Activated naive CD4-positive, alpha-beta T cell treated with anti-CD3 and anti-CD28 coated beads, Interleukin-2, amount 50 U/mL, for 72 hours (primary cell): ENCODE measurements around the gene MAL. TPM values are rescaled to one million over a fixed set of nuclear protein-coding genes. Genes with fewer than 3 reads are reported as not detected.

Experiments
- ATAC-seq, 2 donors: fragments of 150-1000 bp; cut with Tn5 transposase; 2 replicates each; pipeline ENCODE4 v1.10.0; 2021; ENCODE audit warnings: mild to moderate bottlenecking in 2 of 2, moderate library complexity in 2 of 2
- DNase-seq, 2 donors: peaks; one replicate each; pipeline ENCODE4 v3.0.0; 2021 to 2022; ENCODE audit warnings: low spot score in 2 of 2
- H3K27ac Mint-ChIP-seq, 2 donors: one replicate each; pipeline ENCODE4 v1.8.0; 2022; ENCODE audit warnings: mild to moderate bottlenecking in 2 of 2, mixed read lengths in 2 of 2
- H3K36me3 Mint-ChIP-seq, 2 donors: one replicate each; pipeline ENCODE4 v1.8.0; 2022; ENCODE audit warnings: mixed read lengths in 2 of 2
- H3K9me3 Mint-ChIP-seq, 2 donors: one replicate each; pipeline ENCODE4 v1.8.0; 2022; ENCODE audit warnings: mixed read lengths in 2 of 2
- total RNA-seq, 2 donors: library from RNA; stranded (reverse); gene quantifications; one replicate each; pipeline ENCODE4 v1.2.3, GENCODE V29; 2022

MAL gene
- total RNA-seq, 2 donors from 2014 or later = 26.3 to 62.8 TPM

- H3K27ac Mint-ChIP-seq = no peak overlapping the region
- no peak for ATAC-seq
- no peaks in the 10 kb centered on the region for H3K9me3 Mint-ChIP-seq
- peaks cover 6 to 7% of the 10 kb centered on the region in 2 donors for H3K36me3 Mint-ChIP-seq
- no peak for DNase-seq
Measured at GRCh38 chr2:95021847-95022246, 3.7 kb upstream of the MAL start.

GRCh38 chr2:95022309-95023221 is 2.9 kb upstream of the MAL start:
- ATAC-seq = peak; percentile 63 to 69
- peak; percentile 84 to 92 for DNase-seq
- Mint-ChIP-seq H3K27ac (no peak overlapping the region), H3K36me3 (peaks cover 6 to 7% of the 10 kb centered on the region in 2 donors), H3K9me3 (no peaks in the 10 kb centered on the region)

GRCh38 chr2:95023222-95023597 is 2.3 kb upstream of the MAL start:
- DNase-seq = peak in 1 of 2 donors; percentile 51
- ATAC-seq = peak; percentile 38 to 59
- H3K9me3 Mint-ChIP-seq = no peaks in the 10 kb centered on the region
- peaks cover 6 to 7% of the 10 kb centered on the region in 2 donors for H3K36me3 Mint-ChIP-seq
- H3K27ac Mint-ChIP-seq = no peak overlapping the region

- no peak for ATAC-seq
- Mint-ChIP-seq H3K27ac (no peak overlapping the region), H3K9me3 (no peaks in the 10 kb centered on the region), H3K36me3 (peaks cover 6 to 7% of the 10 kb centered on the region in 2 donors)
- no peak for DNase-seq
Measured at GRCh38 chr2:95024371-95024770, 1.1 kb upstream of the MAL start.

- DNase-seq = no peak
- H3K9me3 Mint-ChIP-seq = no peaks in the 10 kb centered on the region
- no peak overlapping the region for H3K27ac Mint-ChIP-seq
- H3K36me3 Mint-ChIP-seq = peaks cover 6 to 7% of the 10 kb centered on the region in 2 donors
- no peak for ATAC-seq
Measured at GRCh38 chr2:95024960-95025405, 525 bp upstream of the MAL start.

GRCh38 chr2:95026471-95027368 is 1.2 kb downstream of the MAL start:
- peak in 1 of 2 donors; percentile 15 for ATAC-seq
- DNase-seq = peak in 1 of 2 donors; percentile 60
- H3K36me3 Mint-ChIP-seq = peaks cover 6 to 7% of the 10 kb centered on the region in 2 donors
- H3K27ac Mint-ChIP-seq = peak overlapping the region; percentile 72 to 92
- H3K9me3 Mint-ChIP-seq = no peaks in the 10 kb centered on the region

- DNase-seq = no peak
- ATAC-seq = no peak
- Mint-ChIP-seq H3K27ac (peak overlapping the region in 1 of 2 donors; percentile 92), H3K9me3 (no peaks in the 10 kb centered on the region), H3K36me3 (peaks cover 6 to 7% of the 10 kb centered on the region in 2 donors)
Measured at GRCh38 chr2:95027369-95027720, 1.8 kb downstream of the MAL start.

- Mint-ChIP-seq H3K9me3 (no peaks in the 10 kb centered on the region), H3K36me3 (peaks cover 6 to 7% of the 10 kb centered on the region in 2 donors), H3K27ac (no peak overlapping the region)
- DNase-seq (no peak), ATAC-seq (no peak)
Measured at GRCh38 chr2:95029898-95030341, 4.4 kb downstream of the MAL start.

- Mint-ChIP-seq H3K27ac (peak overlapping the region; percentile 22 to 72), H3K9me3 (no peaks in the 10 kb centered on the region), H3K36me3 (peaks cover 6 to 7% of the 10 kb centered on the region in 2 donors)
- ATAC-seq (no peak), DNase-seq (no peak)
Measured at GRCh38 chr2:95030496-95030895, 5.0 kb downstream of the MAL start.

- DNase-seq (no peak), ATAC-seq (no peak)
- H3K9me3 Mint-ChIP-seq = no peaks in the 10 kb centered on the region
- H3K27ac Mint-ChIP-seq = no peak overlapping the region
- peaks cover under 1% of the 10 kb centered on the region in 2 donors for H3K36me3 Mint-ChIP-seq
Measured at GRCh38 chr2:95031076-95031725, 5.7 kb downstream of the MAL start.

- ATAC-seq (no peak), DNase-seq (no peak)
- Mint-ChIP-seq H3K27ac (peak overlapping the region in 1 of 2 donors; percentile 33), H3K9me3 (peaks cover 4% of the 10 kb centered on the region in 2 donors), H3K36me3 (peaks cover 4% of the 10 kb centered on the region in 2 donors)
Measured at GRCh38 chr2:95031726-95032116, 6.2 kb downstream of the MAL start.

GRCh38 chr2:95032341-95032740 is 6.8 kb downstream of the MAL start:
- no peak for ATAC-seq
- H3K36me3 Mint-ChIP-seq = peaks cover 10% of the 10 kb centered on the region in 2 donors
- peaks cover 10 to 11% of the 10 kb centered on the region in 2 donors for H3K9me3 Mint-ChIP-seq
- no peak for DNase-seq
- H3K27ac Mint-ChIP-seq = no peak overlapping the region

GRCh38 chr2:95032868-95033603 is 7.5 kb downstream of the MAL start:
- Mint-ChIP-seq H3K9me3 (peaks cover 17 to 18% of the 10 kb centered on the region in 2 donors), H3K27ac (peak overlapping the region in 1 of 2 donors; percentile 73), H3K36me3 (peaks cover 17% of the 10 kb centered on the region in 2 donors)
- DNase-seq = no peak
- ATAC-seq = no peak

- Mint-ChIP-seq H3K27ac (no peak overlapping the region), H3K9me3 (peaks cover 26 to 29% of the 10 kb centered on the region in 2 donors), H3K36me3 (peaks cover 22 to 25% of the 10 kb centered on the region in 2 donors)
- DNase-seq (no peak), ATAC-seq (peak; percentile 53 to 62)
Measured at GRCh38 chr2:95034221-95034620, 8.7 kb downstream of the MAL start.

- peaks cover 26 to 30% of the 10 kb centered on the region in 2 donors for H3K9me3 Mint-ChIP-seq
- H3K36me3 Mint-ChIP-seq = peaks cover 22 to 25% of the 10 kb centered on the region in 2 donors
- DNase-seq (no peak), ATAC-seq (peak in 1 of 2 donors; percentile 58)
- H3K27ac Mint-ChIP-seq = no peak overlapping the region
Measured at GRCh38 chr2:95034818-95035217, 9.3 kb downstream of the MAL start.
